Naive thymus-derived CD4-positive, alpha-beta T cell (primary cell): ENCODE measurements around the gene RNPEP. TPM values are rescaled to one million over a fixed set of nuclear protein-coding genes. Genes with fewer than 3 reads are reported as not detected.

Experiments used
- ATAC-seq: fragments of 150-1000 bp; cut with Tn5 transposase; 2 replicates; pipeline ENCODE4 v1.10.0; 2021; ENCODE audit warnings: mild to moderate bottlenecking, moderate library complexity
- CTCF ChIA-PET: fragments of 350-600 bp; sonication (Branson Sonifier 250); formaldehyde crosslinking; loops from one replicate; lab custom pipeline; 2021; ENCODE audit warnings: antibody characterized with exemption; lab: Charles Lee
- POLR2A ChIA-PET: fragments of 350-600 bp; sonication (Branson Sonifier 250); formaldehyde crosslinking; loops from one replicate; lab custom pipeline; 2021; ENCODE audit warnings: antibody characterized with exemption, inconsistent platforms; lab: Charles Lee
- DNase-seq, 9 donors: peaks; one replicate each; pipeline versions ENCODE4 v3.0.0 to v3.0.0-alpha.2; 2020 to 2022; ENCODE audit warnings: mixed read lengths in 1 of 9
- H3K27ac ChIP-seq: one replicate; pipeline ENCODE4 v1.7.0; 2013; ENCODE audit warnings: mild to moderate bottlenecking, low read depth, low read length, moderate library complexity
- H3K27me3 ChIP-seq, 2 donors: one replicate each; pipeline ENCODE4 v1.7.0; 2013; ENCODE audit warnings: low read length in 2 of 2, mild to moderate bottlenecking in 2 of 2, moderate library complexity in 2 of 2; ENCODE audit not compliant: control insufficient read depth in 2 of 2, insufficient read depth in 2 of 2
- H3K36me3 ChIP-seq, 3 experiments: 1 replicate in 2 of 3; 2 replicates in 1 of 3; pipeline ENCODE4 v1.7.0; 2013; ENCODE audit warnings: low read length in 3 of 3, mild to moderate bottlenecking in 3 of 3, moderate library complexity in 1 of 3; ENCODE audit not compliant: insufficient read depth in 3 of 3, control insufficient read depth in 2 of 3
- H3K4me1 ChIP-seq, 2 donors: one replicate each; pipeline ENCODE4 v1.7.0; 2013; ENCODE audit warnings: low read length in 2 of 2, mild to moderate bottlenecking in 2 of 2, moderate library complexity in 1 of 2; ENCODE audit not compliant: control insufficient read depth in 2 of 2, insufficient read depth in 2 of 2
- H3K4me3 ChIP-seq: 2 replicates; pipeline ENCODE4 v1.7.0; 2013; ENCODE audit warnings: mild to moderate bottlenecking, low read length
- H3K9me3 ChIP-seq, 3 experiments: 1 replicate in 2 of 3; 2 replicates in 1 of 3; pipeline ENCODE4 v1.7.0; 2013; ENCODE audit warnings: low read length in 3 of 3; ENCODE audit not compliant: control insufficient read depth in 2 of 3
- H3K27ac Mint-ChIP-seq, 9 donors: one replicate each; pipeline ENCODE4 v1.8.0; 2020 to 2022; ENCODE audit warnings: mixed read lengths in 9 of 9, mild to moderate bottlenecking in 8 of 9, moderate library complexity in 5 of 9, inconsistent platforms in 2 of 9
- H3K27me3 Mint-ChIP-seq, 5 donors: one replicate each; pipeline ENCODE4 v1.8.0; 2021 to 2022; ENCODE audit warnings: mixed read lengths in 5 of 5, mild to moderate bottlenecking in 1 of 5
- H3K36me3 Mint-ChIP-seq, 5 donors: one replicate each; pipeline ENCODE4 v1.8.0; 2020 to 2022; ENCODE audit warnings: mixed read lengths in 5 of 5, mild to moderate bottlenecking in 3 of 5, inconsistent platforms in 1 of 5
- H3K4me1 Mint-ChIP-seq, 7 donors: one replicate each; pipeline ENCODE4 v1.8.0; 2020 to 2022; ENCODE audit warnings: mixed read lengths in 7 of 7, mild to moderate bottlenecking in 3 of 7, inconsistent platforms in 1 of 7
- H3K4me3 Mint-ChIP-seq, 10 donors: one replicate each; pipeline ENCODE4 v1.8.0; 2020 to 2022; ENCODE audit warnings: mild to moderate bottlenecking in 10 of 10, mixed read lengths in 10 of 10, moderate library complexity in 6 of 10, inconsistent platforms in 2 of 10
- H3K9me3 Mint-ChIP-seq, 11 donors: one replicate each; pipeline ENCODE4 v1.8.0; 2020 to 2022; ENCODE audit warnings: mixed read lengths in 11 of 11, mild to moderate bottlenecking in 4 of 11, inconsistent platforms in 1 of 11, moderate library complexity in 1 of 11
- intact Hi-C, 2 donors: fragments of 100-400 bp; cut with micrococcal nuclease; formaldehyde crosslinking; loops; one replicate each; pipeline ENCODE4 v1.15.1; 2023
- polyA plus RNA-seq, 2 donors: library from polyadenylated mRNA; unstranded; fragments of 300-500 nt; fragmentation: Illumina TruSeq; gene quantifications; one replicate each; pipeline ENCODE4 v1.2.3, GENCODE V29; 2021
- total RNA-seq, 6 experiments: library from RNA in 5 of 6; stranded (reverse) in 5 of 6; gene quantifications; 1 replicate in 5 of 6; 2 replicates in 1 of 6; pipeline ENCODE4 v1.2.3 and lab custom pipeline; 2021 to 2026

The RNPEP gene
- total and polyA plus RNA-seq, 7 experiments from 2014 or later = 19.4 to 43.4 (median 26.8) TPM

DNA sequence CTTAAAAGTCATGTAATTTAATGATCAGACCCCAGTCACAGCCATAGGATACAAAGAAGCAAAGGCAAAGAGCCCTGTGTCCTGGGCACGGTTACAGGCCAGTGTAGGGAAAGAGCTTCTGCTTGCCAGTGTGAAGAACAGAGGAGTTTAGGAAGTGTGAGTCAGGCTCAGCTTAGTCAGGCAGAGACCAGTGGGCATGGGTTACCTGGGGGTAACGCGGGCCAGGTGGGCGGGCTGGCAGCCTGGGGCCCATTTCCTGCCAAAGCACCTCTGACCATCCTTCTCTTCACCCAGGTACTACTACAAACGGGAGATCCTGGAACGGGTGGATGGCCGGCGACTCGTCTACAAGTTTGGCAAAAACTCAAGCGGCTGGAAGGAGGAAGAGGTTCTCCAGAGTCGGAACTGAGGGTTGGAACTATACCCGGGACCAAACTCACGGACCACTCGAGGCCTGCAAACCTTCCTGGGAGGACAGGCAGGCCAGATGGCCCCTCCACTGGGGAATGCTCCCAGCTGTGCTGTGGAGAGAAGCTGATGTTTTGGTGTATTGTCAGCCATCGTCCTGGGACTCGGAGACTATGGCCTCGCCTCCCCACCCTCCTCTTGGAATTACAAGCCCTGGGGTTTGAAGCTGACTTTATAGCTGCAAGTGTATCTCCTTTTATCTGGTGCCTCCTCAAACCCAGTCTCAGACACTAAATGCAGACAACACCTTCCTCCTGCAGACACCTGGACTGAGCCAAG lies 32.6 kb downstream of the RNPEP start:
- Histone ChIP-seq H3K9me3 (no peaks in the 10 kb centered on the region), H3K4me3 (no peak overlapping the region), H3K36me3 (no peaks in the 10 kb centered on the region), H3K27me3 (no peaks in the 10 kb centered on the region), H3K27ac (no peak overlapping the region), H3K4me1 (no peaks in the 10 kb centered on the region)
- intact Hi-C loops = no loop called here
- no peak for DNase-seq
- H3K27me3 Mint-ChIP-seq = peaks cover 0 to 11% (median 4%) of the 10 kb centered on the region in 5 donors
- H3K27ac Mint-ChIP-seq = peak overlapping the region in 1 of 9 donors; percentile 18
- POLR2A ChIA-PET = no interaction called here
- peaks cover 0 to 2% (median 0%) of the 10 kb centered on the region in 11 donors for H3K9me3 Mint-ChIP-seq
- H3K4me3 Mint-ChIP-seq = no peak overlapping the region
- CTCF ChIA-PET = no interaction called here
- H3K36me3 Mint-ChIP-seq = peaks cover 0 to 3% (median 0%) of the 10 kb centered on the region in 5 donors
- no peak for ATAC-seq
- no peaks in the 10 kb centered on the region for H3K4me1 Mint-ChIP-seq

DNA sequence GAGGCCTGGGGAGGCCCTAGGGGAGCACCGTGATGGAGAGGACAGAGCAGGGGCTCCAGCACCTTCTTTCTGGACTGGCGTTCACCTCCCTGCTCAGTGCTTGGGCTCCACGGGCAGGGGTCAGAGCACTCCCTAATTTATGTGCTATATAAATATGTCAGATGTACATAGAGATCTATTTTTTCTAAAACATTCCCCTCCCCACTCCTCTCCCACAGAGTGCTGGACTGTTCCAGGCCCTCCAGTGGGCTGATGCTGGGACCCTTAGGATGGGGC lies 33.2 kb downstream of the RNPEP start:
- Mint-ChIP-seq H3K4me3 (no peak overlapping the region), H3K27me3 (peaks cover 0 to 11% (median 4%) of the 10 kb centered on the region in 5 donors), H3K36me3 (peaks cover 0 to 3% (median 0%) of the 10 kb centered on the region in 5 donors), H3K9me3 (peaks cover 0 to 2% (median 0%) of the 10 kb centered on the region in 11 donors), H3K4me1 (no peaks in the 10 kb centered on the region), H3K27ac (no peak overlapping the region)
- Histone ChIP-seq H3K27me3 (no peaks in the 10 kb centered on the region), H3K4me3 (no peak overlapping the region), H3K4me1 (no peaks in the 10 kb centered on the region), H3K9me3 (no peaks in the 10 kb centered on the region), H3K36me3 (no peaks in the 10 kb centered on the region), H3K27ac (no peak overlapping the region)
- no peak for ATAC-seq
- intact Hi-C loops = no loop called here
- no peak for DNase-seq
- ChIA-PET POLR2A (no interaction called here), CTCF (no interaction called here)

DNA sequence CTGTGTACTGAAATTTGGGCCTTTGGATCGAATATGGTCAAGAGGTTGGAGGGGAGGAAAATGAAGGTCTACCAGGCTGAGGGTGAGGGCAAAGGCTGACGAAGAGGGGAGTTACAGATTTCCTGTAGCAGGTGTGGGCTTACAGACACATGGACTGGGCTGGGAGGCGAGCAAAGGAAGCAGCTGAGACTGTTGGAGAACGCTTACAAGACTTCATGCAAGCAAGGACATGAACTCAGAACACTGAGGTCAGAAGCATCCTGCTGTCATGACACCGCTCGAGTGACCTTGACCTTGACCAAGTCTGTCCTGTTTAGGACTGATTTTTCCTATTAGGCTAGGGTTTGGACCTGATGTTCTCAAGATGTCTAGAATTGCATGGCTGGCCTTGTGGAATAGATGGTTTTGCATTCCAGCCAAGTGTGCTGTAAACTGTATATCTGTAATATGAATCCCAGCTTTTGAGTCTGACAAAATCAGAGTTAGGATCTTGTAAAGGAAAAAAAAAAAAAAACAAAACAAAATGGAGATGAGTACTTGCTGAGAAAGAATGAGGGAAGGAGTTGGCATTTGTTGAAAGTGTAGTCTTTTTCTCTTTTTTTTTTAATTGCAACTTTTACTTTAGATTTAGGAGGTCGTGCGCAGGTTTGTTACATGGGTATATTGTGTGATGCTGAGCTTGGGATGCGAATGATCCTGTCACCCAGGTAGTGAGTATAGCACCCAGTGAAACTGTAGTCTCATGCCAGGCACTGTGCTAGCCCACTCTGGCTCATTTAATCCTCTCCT lies 33.8 kb downstream of the RNPEP start:
- POLR2A ChIA-PET = interaction anchor here (0.6 kb wide), 2 partner anchors 36 to 564 kb away, joined by 3 to 4 read pairs; no protein-coding TSS in a partner anchor
- Mint-ChIP-seq H3K27ac (no peak overlapping the region), H3K9me3 (peaks cover 0 to 2% (median 0%) of the 10 kb centered on the region in 11 donors), H3K4me3 (no peak overlapping the region), H3K4me1 (no peaks in the 10 kb centered on the region), H3K27me3 (peaks cover 0 to 11% (median 4%) of the 10 kb centered on the region in 5 donors), H3K36me3 (peaks cover 0 to 3% (median 0%) of the 10 kb centered on the region in 5 donors)
- no peaks in the 10 kb centered on the region for H3K9me3 ChIP-seq
- CTCF ChIA-PET = interaction anchor here (1.0 kb wide), 1 partner anchor 16 kb away, joined by 3 read pairs; no protein-coding TSS in a partner anchor
- no peak overlapping the region for H3K4me3 ChIP-seq
- H3K4me1 ChIP-seq = no peaks in the 10 kb centered on the region
- intact Hi-C loops = no loop called here
- H3K36me3 ChIP-seq = no peaks in the 10 kb centered on the region
- DNase-seq = no peak
- no peak overlapping the region for H3K27ac ChIP-seq
- ATAC-seq = no peak
- H3K27me3 ChIP-seq = no peaks in the 10 kb centered on the region

DNA sequence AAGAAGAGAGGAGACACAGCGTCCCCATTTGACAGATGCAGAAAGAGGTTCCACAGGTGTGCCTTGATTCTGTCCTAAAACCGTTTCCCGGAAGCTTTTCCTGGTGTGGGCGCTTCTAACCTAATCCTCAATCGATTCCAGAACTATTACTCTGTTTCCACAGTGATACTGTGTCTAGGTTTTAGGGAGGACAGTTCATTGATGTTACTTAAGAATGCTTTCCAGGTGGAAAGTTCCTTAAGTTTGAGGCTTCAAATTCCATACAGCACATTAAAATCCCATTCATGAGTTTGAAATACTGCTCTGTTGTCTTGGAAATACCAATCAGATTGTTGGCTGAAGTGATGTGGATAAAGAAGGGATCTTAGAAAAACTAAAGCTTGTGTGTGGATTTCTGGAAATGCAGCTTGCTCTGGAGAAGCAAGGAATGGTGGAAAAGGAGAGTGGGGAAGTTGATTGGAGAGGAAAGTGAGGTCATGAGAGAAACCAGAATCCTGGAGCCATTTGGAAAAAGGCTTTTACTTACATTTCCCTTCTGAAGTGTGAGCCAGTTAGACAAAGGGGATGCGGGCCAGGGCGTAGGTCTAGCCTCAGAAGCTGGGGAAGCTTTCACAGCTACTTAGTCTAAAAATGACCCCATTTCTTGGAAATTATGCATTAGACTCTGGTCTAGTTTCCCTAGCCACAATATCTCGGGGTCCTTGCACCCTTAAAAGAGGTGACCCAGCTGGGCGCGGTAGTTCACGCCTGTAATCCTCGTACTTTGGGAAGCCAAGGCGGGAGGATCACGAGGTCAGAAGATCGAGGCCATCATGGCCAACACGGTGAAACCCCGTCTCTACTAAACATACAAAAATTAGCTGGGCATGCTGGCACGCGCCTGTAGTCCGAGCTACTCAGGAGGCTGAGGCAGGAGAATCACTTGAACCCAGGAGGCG lies 34.6 kb downstream of the RNPEP start:
- Histone ChIP-seq H3K9me3 (no peaks in the 10 kb centered on the region), H3K27me3 (no peaks in the 10 kb centered on the region), H3K36me3 (no peaks in the 10 kb centered on the region), H3K27ac (no peak overlapping the region), H3K4me3 (no peak overlapping the region), H3K4me1 (no peaks in the 10 kb centered on the region)
- Mint-ChIP-seq H3K9me3 (peaks cover 0 to 2% (median 0%) of the 10 kb centered on the region in 11 donors), H3K4me1 (no peaks in the 10 kb centered on the region), H3K27ac (no peak overlapping the region), H3K4me3 (no peak overlapping the region), H3K27me3 (peaks cover 0 to 13% (median 8%) of the 10 kb centered on the region in 5 donors), H3K36me3 (peaks cover 0 to 3% (median 0%) of the 10 kb centered on the region in 5 donors)
- intact Hi-C loops = no loop called here
- ChIA-PET POLR2A (interaction anchor here (0.6 kb wide), 2 partner anchors 36 to 563 kb away, joined by 3 to 4 read pairs; no protein-coding TSS in a partner anchor), CTCF (interaction anchor here (1.0 kb wide), 1 partner anchor 17 kb away, joined by 3 read pairs; no protein-coding TSS in a partner anchor)
- ATAC-seq (no peak), DNase-seq (no peak)

DNA sequence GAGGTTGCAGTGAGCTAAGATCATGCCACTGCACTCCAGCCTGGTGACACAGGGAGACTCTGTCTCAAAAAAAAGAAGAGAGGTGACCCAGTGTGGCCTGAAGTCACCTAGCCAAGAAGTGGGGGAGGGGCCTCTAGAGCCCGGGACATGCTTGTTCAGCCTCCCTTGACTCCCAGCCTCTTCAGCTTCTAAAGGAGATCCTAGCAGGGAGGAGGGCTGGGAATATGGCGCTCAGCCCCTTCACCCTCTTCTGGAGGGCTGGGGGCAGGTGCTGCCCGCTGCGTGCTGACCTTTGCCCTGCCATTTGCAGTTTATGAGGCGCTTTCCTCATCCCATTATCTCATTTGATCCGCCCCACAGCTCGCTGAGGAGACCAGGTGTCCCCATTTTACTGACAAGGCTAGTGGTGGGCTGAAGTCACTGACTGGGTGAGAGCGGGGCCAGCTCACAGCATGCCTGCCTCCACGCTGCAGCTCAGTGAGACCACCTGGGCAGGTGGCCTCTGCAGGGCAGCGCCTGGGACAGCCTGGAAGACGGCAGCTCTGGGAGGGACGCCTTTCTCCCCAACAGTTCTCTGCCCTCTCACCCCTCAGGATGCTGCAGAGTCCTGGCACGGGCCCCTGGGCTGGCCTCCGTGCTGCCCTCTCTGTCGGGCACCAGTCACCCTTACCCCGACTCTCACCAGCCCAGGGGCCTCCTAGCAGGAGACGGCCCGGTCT lies 35.5 kb downstream of the RNPEP start:
- ChIA-PET CTCF (no interaction called here), POLR2A (no interaction called here)
- Mint-ChIP-seq H3K27ac (no peak overlapping the region), H3K4me1 (no peaks in the 10 kb centered on the region), H3K4me3 (no peak overlapping the region), H3K27me3 (peaks cover under 1 to 13% (median 8%) of the 10 kb centered on the region in 5 donors), H3K36me3 (peaks cover 0 to 3% (median 0%) of the 10 kb centered on the region in 5 donors), H3K9me3 (peaks cover 0 to 2% (median 0%) of the 10 kb centered on the region in 11 donors)
- Histone ChIP-seq H3K27me3 (no peaks in the 10 kb centered on the region), H3K4me3 (no peak overlapping the region), H3K27ac (no peak overlapping the region), H3K4me1 (no peaks in the 10 kb centered on the region), H3K9me3 (no peaks in the 10 kb centered on the region), H3K36me3 (no peaks in the 10 kb centered on the region)
- DNase-seq = no peak
- no peak for ATAC-seq
- intact Hi-C loops = no loop called here
